ENCODE results near the gene CTDP1. TPM values are rescaled to one million over a fixed set of nuclear protein-coding genes. Genes with fewer than 3 reads are reported as not detected.
A peak's percentile ranks its signal among the peaks of the same experiment; 100 is the strongest.

The CTDP1 gene
- total RNA-seq, 2 experiments from 2014 or later = 69.0 to 79.6 TPM

DNA sequence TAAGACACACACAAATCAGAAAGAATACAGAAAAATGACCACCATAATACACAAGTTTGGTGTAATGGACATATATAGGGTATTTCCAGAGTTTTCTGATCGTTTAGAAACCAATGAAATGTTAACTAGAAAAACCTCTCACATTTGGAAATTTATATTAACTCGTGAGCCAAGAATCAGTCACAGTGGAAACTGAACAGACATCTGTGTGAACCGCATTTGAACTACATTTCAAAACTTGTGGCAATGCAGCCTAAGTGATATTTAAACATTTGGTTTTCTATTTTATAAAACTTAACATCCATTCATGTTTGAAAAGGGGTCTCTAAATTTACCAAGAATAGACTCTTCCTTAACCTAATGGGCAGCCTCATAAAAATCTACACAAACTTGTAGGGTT lies 89.1 kb downstream of the CTDP1 start:
- no peaks in the 10 kb centered on the region for H3K4me1 Mint-ChIP-seq (ENCODE audit: low read depth)
- DNase-seq (no peak), ATAC-seq (ENCODE audit: poor library complexity) (no peak)
- no peak overlapping the region for H3K4me3 Mint-ChIP-seq
- no peak overlapping the region for H3K27ac ChIP-seq (ENCODE audit: low read depth in 1 of 2, low read length in 2 of 2)
- H3K27me3 Mint-ChIP-seq = peaks cover 16% of the 10 kb centered on the region
- no peaks in the 10 kb centered on the region for H3K36me3 Mint-ChIP-seq (ENCODE audit: low read depth)
- peaks cover 14 to 60% of the 10 kb centered on the region in 2 experiments for H3K9me3 ChIP-seq (ENCODE audit: control insufficient read depth in 1 of 2, insufficient read depth in 1 of 2, low read length in 2 of 2)
- intact Hi-C loops (cut with DNase I, micrococcal nuclease) = no loop called here
- no peaks in the 10 kb centered on the region for H3K36me3 ChIP-seq (ENCODE audit: insufficient read depth, low read length)
- no peaks in the 10 kb centered on the region for H3K4me1 ChIP-seq (ENCODE audit: insufficient read depth, low read length)
- no peak overlapping the region for H3K4me3 ChIP-seq (ENCODE audit: low read length)
- H3K27ac Mint-ChIP-seq = no peak overlapping the region
- ChIA-PET CTCF (no interaction called here), POLR2A (no interaction called here)
- TF ChIP-seq, protein P1, sequence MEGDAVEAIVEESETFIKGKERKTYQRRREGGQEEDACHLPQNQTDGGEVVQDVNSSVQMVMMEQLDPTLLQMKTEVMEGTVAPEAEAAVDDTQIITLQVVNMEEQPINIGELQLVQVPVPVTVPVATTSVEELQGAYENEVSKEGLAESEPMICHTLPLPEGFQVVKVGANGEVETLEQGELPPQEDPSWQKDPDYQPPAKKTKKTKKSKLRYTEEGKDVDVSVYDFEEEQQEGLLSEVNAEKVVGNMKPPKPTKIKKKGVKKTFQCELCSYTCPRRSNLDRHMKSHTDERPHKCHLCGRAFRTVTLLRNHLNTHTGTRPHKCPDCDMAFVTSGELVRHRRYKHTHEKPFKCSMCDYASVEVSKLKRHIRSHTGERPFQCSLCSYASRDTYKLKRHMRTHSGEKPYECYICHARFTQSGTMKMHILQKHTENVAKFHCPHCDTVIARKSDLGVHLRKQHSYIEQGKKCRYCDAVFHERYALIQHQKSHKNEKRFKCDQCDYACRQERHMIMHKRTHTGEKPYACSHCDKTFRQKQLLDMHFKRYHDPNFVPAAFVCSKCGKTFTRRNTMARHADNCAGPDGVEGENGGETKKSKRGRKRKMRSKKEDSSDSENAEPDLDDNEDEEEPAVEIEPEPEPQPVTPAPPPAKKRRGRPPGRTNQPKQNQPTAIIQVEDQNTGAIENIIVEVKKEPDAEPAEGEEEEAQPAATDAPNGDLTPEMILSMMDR (IDR thresholded peaks at IDR 0.05) = no peak
- H3K27me3 ChIP-seq (ENCODE audit: control insufficient read depth in 1 of 2, insufficient read depth in 2 of 2, low read length in 2 of 2) = peaks cover 0 to 3% of the 10 kb centered on the region in 2 experiments
- H3K9me3 Mint-ChIP-seq = peaks cover 8% of the 10 kb centered on the region

DNA sequence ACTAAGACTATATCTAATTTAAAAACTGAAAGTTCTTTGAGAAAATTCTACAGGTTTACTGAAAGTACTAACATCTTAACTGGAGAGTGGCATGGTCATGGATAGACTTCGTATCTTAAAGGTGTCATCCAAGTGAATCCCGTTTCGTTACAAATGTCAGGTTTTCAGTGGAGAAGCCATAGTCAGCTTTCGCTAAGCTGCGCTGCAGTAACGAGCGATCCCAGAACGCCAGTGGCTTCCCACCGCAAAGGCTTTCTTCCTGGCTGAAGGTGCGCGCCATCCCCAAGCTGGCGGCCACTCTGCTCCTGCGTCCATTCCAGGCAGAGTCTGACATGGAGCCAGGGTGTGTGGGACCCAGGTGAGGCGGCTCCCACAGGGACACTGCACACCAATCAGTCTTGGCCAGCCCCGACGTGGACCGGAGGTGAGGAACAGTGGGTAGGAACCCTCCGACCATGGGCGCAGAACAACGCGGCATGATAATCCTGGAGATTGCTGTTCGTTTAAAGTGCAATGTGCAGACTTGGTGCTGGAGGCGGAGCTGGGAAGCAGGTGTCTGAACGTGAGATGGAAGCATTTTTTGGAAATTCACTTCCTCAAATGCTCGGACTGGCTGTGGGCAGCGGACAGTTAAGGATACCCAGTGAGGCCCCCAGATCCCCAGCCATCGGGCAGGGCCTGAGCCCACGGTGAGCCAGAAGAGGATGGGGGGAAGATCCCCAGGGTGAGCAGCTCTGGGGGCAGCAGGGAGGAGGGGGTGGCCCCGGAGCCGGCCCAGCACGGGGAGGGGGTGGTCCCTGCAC lies 90.3 kb downstream of the CTDP1 start:
- H3K27me3 ChIP-seq (ENCODE audit: control insufficient read depth in 1 of 2, insufficient read depth in 2 of 2, low read length in 2 of 2) = peaks cover 0 to 3% of the 10 kb centered on the region in 2 experiments
- CTCF ChIA-PET = no interaction called here
- Mint-ChIP-seq H3K4me1 (ENCODE audit: low read depth) (no peaks in the 10 kb centered on the region), H3K36me3 (ENCODE audit: low read depth) (no peaks in the 10 kb centered on the region), H3K27me3 (peaks cover 16% of the 10 kb centered on the region), H3K4me3 (no peak overlapping the region), H3K9me3 (peaks cover 8% of the 10 kb centered on the region), H3K27ac (no peak overlapping the region)
- H3K9me3 ChIP-seq (ENCODE audit: control insufficient read depth in 1 of 2, insufficient read depth in 1 of 2, low read length in 2 of 2) = peaks cover 12 to 62% of the 10 kb centered on the region in 2 experiments
- H3K36me3 ChIP-seq (ENCODE audit: insufficient read depth, low read length) = no peaks in the 10 kb centered on the region
- DNase-seq (peak in 1 of 14 experiments; percentile 30), ATAC-seq (ENCODE audit: poor library complexity) (no peak)
- no peak overlapping the region for H3K4me3 ChIP-seq (ENCODE audit: low read length)
- no peaks in the 10 kb centered on the region for H3K4me1 ChIP-seq (ENCODE audit: insufficient read depth, low read length)
- no peak overlapping the region for H3K27ac ChIP-seq (ENCODE audit: low read depth in 1 of 2, low read length in 2 of 2)
- TF ChIP-seq, protein P1 (IDR thresholded peaks at IDR 0.05) = no peak
- intact Hi-C loops (cut with DNase I, micrococcal nuclease) = no loop called here
- POLR2A ChIA-PET = no interaction called here

DNA sequence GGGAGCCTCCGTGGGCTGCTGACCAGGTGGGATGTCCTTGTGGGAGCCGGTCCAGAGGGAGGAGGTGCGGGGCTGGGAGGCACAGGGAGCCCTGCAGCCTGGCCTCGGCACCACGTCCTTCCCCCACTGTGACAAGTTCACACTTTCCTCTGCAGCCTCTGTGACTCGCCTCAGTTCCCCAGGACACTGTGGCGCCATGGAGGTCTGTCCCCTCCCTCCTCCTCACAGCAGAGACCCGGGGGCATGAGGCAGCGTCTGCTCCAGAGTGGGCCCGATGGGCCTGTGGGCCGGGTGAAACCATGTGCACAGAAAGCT lies 90.9 kb downstream of the CTDP1 start:
- peaks cover 12 to 62% of the 10 kb centered on the region in 2 experiments for H3K9me3 ChIP-seq (ENCODE audit: control insufficient read depth in 1 of 2, insufficient read depth in 1 of 2, low read length in 2 of 2)
- ATAC-seq (ENCODE audit: poor library complexity) (no peak), DNase-seq (no peak)
- intact Hi-C loops (cut with DNase I, micrococcal nuclease) = no loop called here
- Mint-ChIP-seq H3K27me3 (peaks cover 16% of the 10 kb centered on the region), H3K36me3 (ENCODE audit: low read depth) (no peaks in the 10 kb centered on the region), H3K4me3 (no peak overlapping the region), H3K9me3 (peaks cover 8% of the 10 kb centered on the region), H3K4me1 (ENCODE audit: low read depth) (no peaks in the 10 kb centered on the region), H3K27ac (no peak overlapping the region)
- no peak overlapping the region for H3K4me3 ChIP-seq (ENCODE audit: low read length)
- H3K27ac ChIP-seq (ENCODE audit: low read depth in 1 of 2, low read length in 2 of 2) = no peak overlapping the region
- H3K4me1 ChIP-seq (ENCODE audit: insufficient read depth, low read length) = no peaks in the 10 kb centered on the region
- H3K27me3 ChIP-seq (ENCODE audit: control insufficient read depth in 1 of 2, insufficient read depth in 2 of 2, low read length in 2 of 2) = peaks cover 0 to 3% of the 10 kb centered on the region in 2 experiments
- TF ChIP-seq, protein P1 (IDR thresholded peaks at IDR 0.05) = no peak
- no peaks in the 10 kb centered on the region for H3K36me3 ChIP-seq (ENCODE audit: insufficient read depth, low read length)
- ChIA-PET POLR2A (no interaction called here), CTCF (no interaction called here)
